Stomach (tissue), 4 donors: Measurements from ENCODE around the gene CELF2.

ENCODE experiments used
- CTCF ChIP-seq, 7 experiments: fragments of 450-650 bp in 4 of 7; fragments of 200-600 bp in 3 of 7; sonication (generic) in 3 of 7; IDR thresholded peaks; one replicate each; pipeline ENCODE4 v1.5.1; 2016 to 2019; ENCODE audit warnings: antibody characterized with exemption in 7 of 7, control low read depth in 2 of 7, mild to moderate bottlenecking in 1 of 7
- EP300 ChIP-seq: sonication (generic); formaldehyde crosslinking; IDR thresholded peaks from one replicate; pipeline ENCODE4 v1.6.1; 2017; ENCODE audit warnings: antibody characterized with exemption
- POLR2A ChIP-seq, 4 donors: fragments of 450-650 bp; IDR thresholded peaks; one replicate each; pipeline ENCODE4 v1.6.1; 2016; ENCODE audit warnings: antibody characterized with exemption in 4 of 4, control low read depth in 2 of 4, mild to moderate bottlenecking in 1 of 4, moderate library complexity in 1 of 4
- POLR2AphosphoS5 ChIP-seq, 3 donors: sonication (generic); formaldehyde crosslinking; IDR thresholded peaks; one replicate each; pipeline ENCODE4 v1.6.1; 2016; ENCODE audit warnings: antibody characterized with exemption in 3 of 3

- TF ChIP-seq POLR2AphosphoS5 (IDR thresholded peaks at IDR 0.05) (no peak), CTCF (IDR thresholded peaks at IDR 0.05) (no peak), POLR2A (IDR thresholded peaks at IDR 0.05) (no peak), EP300 (no peak)
Observed at GRCh38 chr10:11088709-11089108, 71.0 kb downstream of the CELF2 start.
